ENCODE data around the gene RBMY1A1.
"Not testable (repeated sequence)": the region's sequence is repeated elsewhere in the genome, so short reads cannot be mapped to it uniquely, and the experiment has no call there.

RBMY1A1 gene

DNA sequence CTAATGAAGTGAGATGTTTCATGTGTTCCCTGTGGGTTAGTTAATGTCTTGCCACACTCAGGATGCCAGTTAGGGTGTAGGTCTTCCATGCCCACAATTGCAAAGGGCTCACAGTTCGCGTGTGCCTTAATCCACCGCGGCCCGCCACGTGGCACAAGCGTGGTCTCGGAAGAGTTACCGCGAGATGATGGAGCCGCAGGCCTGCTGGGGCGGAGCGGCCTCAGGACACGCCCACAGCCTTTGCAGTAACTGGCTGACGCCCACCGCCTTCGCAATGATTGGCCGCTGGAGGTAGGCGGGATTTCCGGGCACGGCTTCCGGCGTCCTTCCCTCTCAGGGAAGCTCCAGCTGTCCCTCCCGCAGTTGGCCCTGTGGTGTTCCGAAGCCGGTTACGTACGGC is at the start of gene RBMY1A1:
Gene RBMY1A1, plus strand, starts transcription at position 301 of the 400 bp plus-strand sequence. CDS start 2,013 bp downstream, outside the sequence.
- DNase-seq (ENCODE audit: low read depth): not testable (repeated sequence)

- not testable (repeated sequence) for DNase-seq (ENCODE audit: low read depth)
Measured at GRCh38 chrY:21511038-21511437, 23.6 kb upstream of the RBMY1A1 start, which contains the start of gene RBMY1B. RBMY1B (plus strand) TSS chrY:21511338; CDS start chrY:21513351, 2,013 bp downstream.

GRCh38 chrY:21559316-21559984 is 24.8 kb downstream of the RBMY1A1 start:
- not testable (repeated sequence) for DNase-seq (ENCODE audit: low read depth)

GRCh38 chrY:21585449-21585848 is 50.8 kb downstream of the RBMY1A1 start:
- DNase-seq (ENCODE audit: low read depth): no peak

DNA sequence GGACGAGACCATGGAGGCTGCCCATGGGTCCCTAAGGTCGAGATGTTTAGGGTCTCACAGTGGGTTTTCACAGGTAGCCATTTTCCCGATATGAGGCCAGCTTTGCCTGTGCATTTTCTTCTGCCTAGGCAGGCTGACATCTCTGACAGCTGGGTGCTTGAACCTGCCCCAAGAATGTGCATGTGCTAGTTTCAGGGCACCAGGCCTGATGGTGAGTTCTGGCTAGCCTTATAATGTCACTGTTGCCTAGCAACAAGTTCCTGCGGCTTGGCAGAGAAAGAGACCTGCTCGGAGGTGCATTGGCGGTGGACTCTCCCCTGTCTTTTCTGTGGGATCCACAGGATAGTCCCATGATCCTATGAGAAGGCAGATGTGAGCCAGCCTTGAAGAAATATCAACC is 51.8 kb downstream of the RBMY1A1 start:
- DNase-seq (ENCODE audit: low read depth): not testable (repeated sequence)

GRCh38 chrY:21592059-21592458 is 57.4 kb downstream of the RBMY1A1 start:
- no peak for DNase-seq (ENCODE audit: low read depth)

DNA sequence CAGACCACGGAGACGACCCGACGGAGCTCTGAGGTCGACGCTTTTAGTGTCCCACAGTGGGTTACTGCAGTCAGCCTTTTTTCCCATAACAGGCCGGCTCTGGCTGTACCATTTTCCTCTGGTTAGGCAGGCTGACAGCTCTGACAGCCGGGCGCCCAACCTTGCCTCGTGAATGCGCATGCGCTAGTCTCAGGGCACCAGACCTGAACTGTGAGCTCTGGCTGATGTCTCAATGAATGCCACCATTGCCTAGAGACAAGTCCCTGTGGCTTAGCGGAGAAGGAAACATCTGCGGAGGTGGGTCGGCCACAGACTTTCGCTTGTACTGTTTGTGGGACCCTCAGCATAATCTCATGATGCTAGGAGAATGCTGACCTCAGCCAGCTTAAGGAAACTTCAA is 61.6 kb downstream of the RBMY1A1 start:
- not testable (repeated sequence) for DNase-seq (ENCODE audit: low read depth)

Measured in activated T-cell treated with anti-CD3 and anti-CD28 coated beads for 1 hour (primary cell).